Measurements from ENCODE around the gene EHD4.

DNA sequence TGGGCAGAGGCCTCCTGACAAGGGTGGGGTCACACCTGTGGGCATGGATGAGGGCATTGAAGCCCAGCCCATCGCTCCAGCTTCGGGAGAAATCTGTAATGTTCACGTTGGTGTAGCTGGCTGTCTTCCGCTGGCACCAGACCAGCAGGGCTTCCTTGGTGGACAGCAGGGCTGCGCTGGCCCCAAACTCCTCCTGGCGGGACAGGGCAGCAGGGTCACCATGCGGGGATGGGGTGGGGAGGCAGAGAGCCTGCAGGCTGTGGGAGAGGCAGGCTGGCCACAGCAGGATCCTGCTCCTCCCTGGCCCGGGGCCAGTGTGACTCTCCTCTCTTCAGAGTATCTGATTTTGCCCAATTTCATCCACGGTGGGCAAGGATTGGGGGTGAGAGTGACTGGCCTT, 84.5 kb downstream of the EHD4 start:
- TF ChIP-seq, protein P1, sequence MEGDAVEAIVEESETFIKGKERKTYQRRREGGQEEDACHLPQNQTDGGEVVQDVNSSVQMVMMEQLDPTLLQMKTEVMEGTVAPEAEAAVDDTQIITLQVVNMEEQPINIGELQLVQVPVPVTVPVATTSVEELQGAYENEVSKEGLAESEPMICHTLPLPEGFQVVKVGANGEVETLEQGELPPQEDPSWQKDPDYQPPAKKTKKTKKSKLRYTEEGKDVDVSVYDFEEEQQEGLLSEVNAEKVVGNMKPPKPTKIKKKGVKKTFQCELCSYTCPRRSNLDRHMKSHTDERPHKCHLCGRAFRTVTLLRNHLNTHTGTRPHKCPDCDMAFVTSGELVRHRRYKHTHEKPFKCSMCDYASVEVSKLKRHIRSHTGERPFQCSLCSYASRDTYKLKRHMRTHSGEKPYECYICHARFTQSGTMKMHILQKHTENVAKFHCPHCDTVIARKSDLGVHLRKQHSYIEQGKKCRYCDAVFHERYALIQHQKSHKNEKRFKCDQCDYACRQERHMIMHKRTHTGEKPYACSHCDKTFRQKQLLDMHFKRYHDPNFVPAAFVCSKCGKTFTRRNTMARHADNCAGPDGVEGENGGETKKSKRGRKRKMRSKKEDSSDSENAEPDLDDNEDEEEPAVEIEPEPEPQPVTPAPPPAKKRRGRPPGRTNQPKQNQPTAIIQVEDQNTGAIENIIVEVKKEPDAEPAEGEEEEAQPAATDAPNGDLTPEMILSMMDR (IDR thresholded peaks at IDR 0.05), result no peak
- TF ChIP-seq, protein P2, sequence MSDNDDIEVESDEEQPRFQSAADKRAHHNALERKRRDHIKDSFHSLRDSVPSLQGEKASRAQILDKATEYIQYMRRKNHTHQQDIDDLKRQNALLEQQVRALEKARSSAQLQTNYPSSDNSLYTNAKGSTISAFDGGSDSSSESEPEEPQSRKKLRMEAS (IDR thresholded peaks at IDR 0.05), result no peak
- TF ChIP-seq, protein P3, sequence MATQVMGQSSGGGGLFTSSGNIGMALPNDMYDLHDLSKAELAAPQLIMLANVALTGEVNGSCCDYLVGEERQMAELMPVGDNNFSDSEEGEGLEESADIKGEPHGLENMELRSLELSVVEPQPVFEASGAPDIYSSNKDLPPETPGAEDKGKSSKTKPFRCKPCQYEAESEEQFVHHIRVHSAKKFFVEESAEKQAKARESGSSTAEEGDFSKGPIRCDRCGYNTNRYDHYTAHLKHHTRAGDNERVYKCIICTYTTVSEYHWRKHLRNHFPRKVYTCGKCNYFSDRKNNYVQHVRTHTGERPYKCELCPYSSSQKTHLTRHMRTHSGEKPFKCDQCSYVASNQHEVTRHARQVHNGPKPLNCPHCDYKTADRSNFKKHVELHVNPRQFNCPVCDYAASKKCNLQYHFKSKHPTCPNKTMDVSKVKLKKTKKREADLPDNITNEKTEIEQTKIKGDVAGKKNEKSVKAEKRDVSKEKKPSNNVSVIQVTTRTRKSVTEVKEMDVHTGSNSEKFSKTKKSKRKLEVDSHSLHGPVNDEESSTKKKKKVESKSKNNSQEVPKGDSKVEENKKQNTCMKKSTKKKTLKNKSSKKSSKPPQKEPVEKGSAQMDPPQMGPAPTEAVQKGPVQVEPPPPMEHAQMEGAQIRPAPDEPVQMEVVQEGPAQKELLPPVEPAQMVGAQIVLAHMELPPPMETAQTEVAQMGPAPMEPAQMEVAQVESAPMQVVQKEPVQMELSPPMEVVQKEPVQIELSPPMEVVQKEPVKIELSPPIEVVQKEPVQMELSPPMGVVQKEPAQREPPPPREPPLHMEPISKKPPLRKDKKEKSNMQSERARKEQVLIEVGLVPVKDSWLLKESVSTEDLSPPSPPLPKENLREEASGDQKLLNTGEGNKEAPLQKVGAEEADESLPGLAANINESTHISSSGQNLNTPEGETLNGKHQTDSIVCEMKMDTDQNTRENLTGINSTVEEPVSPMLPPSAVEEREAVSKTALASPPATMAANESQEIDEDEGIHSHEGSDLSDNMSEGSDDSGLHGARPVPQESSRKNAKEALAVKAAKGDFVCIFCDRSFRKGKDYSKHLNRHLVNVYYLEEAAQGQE (IDR thresholded peaks at IDR 0.05), result no peak
- no peak for TF ChIP-seq NFE2L2 (conservative IDR thresholded peaks at IDR 0.05; ENCODE audit: low read length)
- TF ChIP-seq SREBF2 (IDR thresholded peaks at IDR 0.05), result no peak
- TF ChIP-seq HDAC2 (IDR thresholded peaks at IDR 0.05), result no peak

All from A549 (cell line).